Activated CD8-positive, alpha-beta memory T cell treated with anti-CD3 and anti-CD28 coated beads for 1 hour (primary cell): ENCODE results near the gene TRIM15.

Source experiments
- DNase-seq, 2 donors: peaks; one replicate each; pipeline ENCODE4 v3.0.0-alpha.2; 2020; ENCODE audit warnings: low read depth in 1 of 2; ENCODE audit errors: extremely low read depth in 1 of 2

Gene TRIM15

GRCh38 chr6:30144811-30145210 lies 18.5 kb upstream of the TRIM15 start:
- DNase-seq: no peak

DNA sequence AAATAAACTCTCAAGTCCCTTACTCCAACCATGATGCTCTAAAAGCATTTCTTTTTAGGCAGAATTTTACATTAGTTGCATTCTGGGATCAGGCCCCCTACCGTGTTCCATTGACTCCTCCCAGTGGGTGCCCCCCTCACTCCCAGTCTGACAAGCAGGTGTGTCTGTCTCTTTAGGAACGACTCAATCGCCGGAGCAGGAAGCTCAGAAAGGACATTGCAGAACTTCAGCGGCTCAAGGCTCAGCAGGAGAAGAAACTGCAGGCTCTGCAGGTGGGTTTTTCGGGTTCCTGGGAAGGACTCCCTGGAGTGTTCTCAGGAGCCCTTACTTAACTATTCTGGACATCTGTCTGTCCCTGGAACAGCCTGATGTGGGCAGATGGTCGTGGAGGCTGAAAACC lies 17.5 kb upstream of the TRIM15 start:
- DNase-seq: no peak

GRCh38 chr6:30147096-30147495 lies 16.2 kb upstream of the TRIM15 start:
- no peak for DNase-seq

DNA sequence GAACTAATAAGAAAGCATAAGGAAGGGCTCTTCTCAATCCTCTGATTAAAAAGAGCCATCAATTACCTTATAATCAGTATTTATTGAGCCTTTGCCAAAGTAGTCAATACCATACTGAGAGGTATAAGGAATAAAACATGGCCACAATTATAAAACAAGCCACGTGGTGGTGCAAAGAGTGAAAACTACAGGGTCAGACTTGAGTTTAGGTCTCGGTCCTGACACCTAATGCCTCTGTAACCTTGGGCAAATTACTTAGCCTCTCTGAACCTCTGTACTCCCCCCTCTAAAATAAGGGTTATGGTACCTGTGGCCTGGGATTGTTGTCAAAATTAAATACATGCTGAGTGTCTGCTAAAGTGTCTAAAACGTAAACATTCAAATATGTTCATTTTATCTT lies 14.1 kb upstream of the TRIM15 start:
- DNase-seq: no peak

GRCh38 chr6:30149858-30150550 lies 13.3 kb upstream of the TRIM15 start:
- DNase-seq: no peak

- DNase-seq: no peak
Observed at GRCh38 chr6:30150671-30151395, 12.5 kb upstream of the TRIM15 start.

DNA sequence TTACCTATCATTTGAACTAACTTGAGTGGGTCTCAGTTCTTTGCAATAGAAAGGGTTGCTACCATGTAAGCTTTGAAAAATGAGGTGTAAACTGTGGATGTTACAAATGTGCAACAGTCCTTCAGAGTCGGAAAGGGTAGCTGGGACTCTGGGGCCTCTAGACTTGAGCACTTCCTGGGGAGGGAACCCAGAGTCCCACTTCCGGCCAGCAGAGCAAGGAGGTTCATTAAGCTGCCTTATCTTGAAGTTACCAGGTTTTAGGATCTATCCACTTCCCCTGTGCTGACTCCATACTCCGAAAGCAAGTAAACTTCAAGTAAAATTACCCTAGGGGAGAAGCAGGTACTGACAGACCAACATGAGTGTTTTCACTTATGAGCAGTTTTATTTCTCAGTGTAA lies 11.8 kb upstream of the TRIM15 start:
- DNase-seq: no peak

GRCh38 chr6:30152016-30152673 lies 11.2 kb upstream of the TRIM15 start:
- DNase-seq: no peak

DNA sequence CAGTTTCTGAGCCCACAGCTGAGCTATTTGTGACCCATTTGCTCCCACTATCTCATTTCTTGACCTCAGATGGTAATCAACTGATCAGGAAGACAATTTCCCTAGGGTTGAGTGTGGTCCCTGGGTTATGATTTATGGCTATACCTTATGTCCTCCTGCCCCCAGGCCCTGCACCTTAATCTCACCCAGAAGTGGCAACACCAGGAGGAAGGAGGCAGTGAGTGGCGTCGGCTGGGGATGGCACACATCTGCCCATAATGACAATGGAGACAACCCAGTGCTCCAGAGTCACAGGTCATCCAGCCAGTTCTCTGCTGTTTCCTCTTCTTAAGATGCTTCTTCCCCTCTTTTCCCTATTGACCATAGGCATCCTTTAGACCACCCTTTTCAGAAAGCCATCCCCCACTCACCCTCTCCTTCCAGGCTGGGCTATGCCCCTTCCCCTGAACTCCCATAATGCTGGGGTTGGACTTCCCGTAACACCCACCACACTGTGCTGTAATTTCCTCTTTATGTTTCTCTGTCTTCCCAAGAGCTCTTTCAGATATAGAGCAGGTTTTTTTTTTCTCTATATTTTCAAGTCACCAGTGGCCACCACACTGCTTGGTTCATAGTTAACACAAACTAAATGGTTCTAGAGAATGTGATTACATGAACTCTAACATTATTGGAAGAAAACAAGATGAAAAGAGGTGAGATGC lies 10.3 kb upstream of the TRIM15 start:
- no peak for DNase-seq

DNA sequence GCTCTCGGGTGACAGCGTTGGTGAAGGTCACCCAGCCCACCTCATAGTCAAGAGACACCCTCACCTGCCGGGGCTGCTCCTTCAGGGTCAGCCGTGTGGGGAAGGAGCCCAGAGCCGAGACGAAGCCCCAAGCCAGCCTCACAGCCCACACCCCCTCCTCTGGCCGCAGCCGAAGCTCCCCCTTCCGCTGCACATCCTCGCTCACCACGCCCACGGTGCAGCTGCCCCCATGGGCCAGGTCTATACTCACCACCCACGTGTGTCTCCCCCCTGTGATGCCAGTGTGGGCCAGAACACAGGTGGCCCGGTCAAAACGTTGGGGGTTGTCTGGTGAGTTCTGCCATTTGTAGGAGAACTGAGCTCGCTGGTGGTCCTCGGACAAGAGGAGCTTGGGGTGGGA lies 9.3 kb upstream of the TRIM15 start:
- DNase-seq: no peak

- no peak for DNase-seq
Observed at GRCh38 chr6:30154709-30155519, 8.4 kb upstream of the TRIM15 start.

GRCh38 chr6:30155520-30156261 lies 7.7 kb upstream of the TRIM15 start:
- no peak for DNase-seq

DNA sequence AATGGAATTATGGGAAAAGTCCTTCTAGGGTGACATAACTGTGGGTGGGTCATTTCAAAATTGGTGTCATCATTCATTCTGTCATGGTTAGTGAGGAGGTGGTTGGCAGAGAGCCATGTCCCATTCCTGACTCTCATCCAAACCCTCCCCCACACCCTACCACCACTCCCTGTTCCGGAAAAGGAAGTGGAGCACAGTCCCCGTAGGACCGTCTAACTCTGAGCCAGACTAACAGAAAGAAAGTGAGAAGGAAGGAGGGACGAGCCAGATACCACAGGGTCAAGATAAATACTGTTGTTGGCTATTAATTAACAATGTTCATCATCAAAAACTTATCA lies 7.1 kb upstream of the TRIM15 start:
- DNase-seq: no peak

- DNase-seq: no peak
Observed at GRCh38 chr6:30156774-30157173, 6.6 kb upstream of the TRIM15 start.

GRCh38 chr6:30157581-30157980 lies 5.8 kb upstream of the TRIM15 start:
- DNase-seq: no peak

GRCh38 chr6:30157999-30158398 lies 5.3 kb upstream of the TRIM15 start:
- DNase-seq: no peak

DNA sequence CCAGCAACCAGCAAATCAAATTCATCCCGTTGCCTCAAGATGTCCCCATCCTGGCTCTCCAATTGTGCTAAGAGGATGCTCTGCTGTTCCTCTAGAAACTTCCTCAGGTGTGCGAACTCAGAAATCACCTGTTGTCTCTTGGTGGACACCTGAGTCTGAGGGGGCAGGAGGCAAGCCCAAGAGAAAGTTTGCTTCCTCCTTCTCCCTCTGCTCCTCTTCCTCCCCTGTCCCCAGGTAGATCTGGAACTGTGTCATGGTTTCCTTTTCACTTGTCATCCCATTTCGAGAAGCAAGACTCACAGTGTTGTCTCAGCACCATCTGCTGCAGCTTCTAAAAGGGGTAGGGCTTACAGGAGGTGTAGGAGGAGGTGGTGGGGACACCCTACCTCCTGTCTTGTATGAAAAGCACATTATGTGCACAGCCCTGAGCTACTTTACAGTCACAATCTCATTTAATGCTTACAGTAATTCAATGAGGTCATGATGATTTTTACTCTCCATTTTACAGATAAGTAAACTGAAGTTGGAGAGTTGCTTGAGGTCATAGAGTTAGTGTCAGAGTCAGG lies 4.8 kb upstream of the TRIM15 start:
- no peak for DNase-seq

GRCh38 chr6:30160008-30160784 lies 3.1 kb upstream of the TRIM15 start:
- DNase-seq: no peak
